Ishikawa (cell line): ENCODE data around the gene MTA2.
A peak's percentile ranks its signal among the peaks of the same experiment; 100 is the strongest.

Experiments used
- CREB1 ChIP-seq: IDR thresholded peaks from 2 replicates; pipeline ENCODE4 v1.6.1; 2012; ENCODE audit warnings: low read depth
- EP300 ChIP-seq: IDR thresholded peaks from 2 replicates; pipeline ENCODE4 v1.6.1; 2012; ENCODE audit warnings: borderline replicate concordance
- FOXM1 ChIP-seq: IDR thresholded peaks from 2 replicates; pipeline ENCODE4 v1.6.1; 2012; ENCODE audit warnings: low read depth, borderline replicate concordance
- NFIC ChIP-seq: IDR thresholded peaks from 2 replicates; pipeline ENCODE4 v1.6.1; 2012
- RAD21 ChIP-seq: IDR thresholded peaks from 2 replicates; pipeline ENCODE4 v1.6.1; 2012; ENCODE audit warnings: low read depth
- TAF1 ChIP-seq: IDR thresholded peaks from 2 replicates; pipeline ENCODE4 v1.6.1; 2012; ENCODE audit warnings: low read depth, mild to moderate bottlenecking
- TEAD4 ChIP-seq: IDR thresholded peaks from 2 replicates; pipeline ENCODE4 v1.6.1; 2012
- YY1 ChIP-seq: IDR thresholded peaks from 2 replicates; pipeline ENCODE4 v1.6.1; 2012; ENCODE audit warnings: low read depth
- ZBTB7A ChIP-seq: IDR thresholded peaks from 2 replicates; pipeline ENCODE4 v1.6.1; 2012; ENCODE audit warnings: low read depth
- TF ChIP-seq, protein P1 (sequence below): IDR thresholded peaks from 2 replicates; pipeline ENCODE4 v1.6.1; 2012; ENCODE audit warnings: low read depth, mild to moderate bottlenecking
- TF ChIP-seq, protein P2 (sequence below): IDR thresholded peaks from 2 replicates; pipeline ENCODE4 v1.6.1; 2012

DNA sequence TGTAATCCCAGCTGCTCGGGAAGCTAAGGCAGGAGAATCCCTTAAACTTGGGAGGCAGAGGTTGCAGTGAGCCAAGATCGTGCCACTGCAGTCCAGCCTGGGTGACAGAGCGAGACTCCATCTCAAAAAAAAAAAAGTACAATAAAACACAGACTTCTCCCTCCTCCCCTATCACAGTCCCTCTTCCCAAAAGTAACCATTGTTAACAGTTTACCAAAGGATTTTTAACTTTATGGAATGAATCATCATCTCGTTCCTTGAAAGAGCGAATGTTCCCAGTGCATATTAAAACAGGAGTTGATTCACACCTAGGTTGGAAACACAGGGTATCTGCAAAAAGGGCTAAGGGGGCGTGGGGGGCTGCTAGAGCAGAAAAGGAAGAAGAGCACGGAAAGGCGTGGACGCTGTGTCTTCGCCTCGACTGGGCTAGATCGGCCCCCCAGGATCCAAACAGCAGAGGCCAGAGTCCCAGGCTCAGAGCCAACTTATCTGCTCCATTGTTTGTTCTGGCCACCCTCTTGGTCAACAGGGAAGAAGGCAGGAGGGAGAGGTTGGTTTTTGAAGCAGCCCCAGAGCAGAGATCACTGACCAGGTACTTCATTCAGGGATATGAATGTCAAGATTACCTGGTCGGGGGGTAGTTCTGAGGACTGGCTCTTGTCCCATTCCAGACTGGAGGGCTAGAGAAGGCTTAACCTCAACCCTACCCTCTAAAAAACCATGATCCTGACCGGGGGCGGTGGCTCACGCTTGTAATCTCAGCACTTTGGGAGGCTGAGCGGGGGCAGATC is 52.9 kb downstream of the MTA2 start:
- TF ChIP-seq TEAD4 (no peak), RAD21 (no peak), NFIC (peak; percentile 36; the same call in 1 of the 2 replicates), CREB1 (no peak), TAF1 (no peak), FOXM1 (no peak), EP300 (no peak), ZBTB7A (no peak), YY1 (no peak)
- TF ChIP-seq, protein P1, sequence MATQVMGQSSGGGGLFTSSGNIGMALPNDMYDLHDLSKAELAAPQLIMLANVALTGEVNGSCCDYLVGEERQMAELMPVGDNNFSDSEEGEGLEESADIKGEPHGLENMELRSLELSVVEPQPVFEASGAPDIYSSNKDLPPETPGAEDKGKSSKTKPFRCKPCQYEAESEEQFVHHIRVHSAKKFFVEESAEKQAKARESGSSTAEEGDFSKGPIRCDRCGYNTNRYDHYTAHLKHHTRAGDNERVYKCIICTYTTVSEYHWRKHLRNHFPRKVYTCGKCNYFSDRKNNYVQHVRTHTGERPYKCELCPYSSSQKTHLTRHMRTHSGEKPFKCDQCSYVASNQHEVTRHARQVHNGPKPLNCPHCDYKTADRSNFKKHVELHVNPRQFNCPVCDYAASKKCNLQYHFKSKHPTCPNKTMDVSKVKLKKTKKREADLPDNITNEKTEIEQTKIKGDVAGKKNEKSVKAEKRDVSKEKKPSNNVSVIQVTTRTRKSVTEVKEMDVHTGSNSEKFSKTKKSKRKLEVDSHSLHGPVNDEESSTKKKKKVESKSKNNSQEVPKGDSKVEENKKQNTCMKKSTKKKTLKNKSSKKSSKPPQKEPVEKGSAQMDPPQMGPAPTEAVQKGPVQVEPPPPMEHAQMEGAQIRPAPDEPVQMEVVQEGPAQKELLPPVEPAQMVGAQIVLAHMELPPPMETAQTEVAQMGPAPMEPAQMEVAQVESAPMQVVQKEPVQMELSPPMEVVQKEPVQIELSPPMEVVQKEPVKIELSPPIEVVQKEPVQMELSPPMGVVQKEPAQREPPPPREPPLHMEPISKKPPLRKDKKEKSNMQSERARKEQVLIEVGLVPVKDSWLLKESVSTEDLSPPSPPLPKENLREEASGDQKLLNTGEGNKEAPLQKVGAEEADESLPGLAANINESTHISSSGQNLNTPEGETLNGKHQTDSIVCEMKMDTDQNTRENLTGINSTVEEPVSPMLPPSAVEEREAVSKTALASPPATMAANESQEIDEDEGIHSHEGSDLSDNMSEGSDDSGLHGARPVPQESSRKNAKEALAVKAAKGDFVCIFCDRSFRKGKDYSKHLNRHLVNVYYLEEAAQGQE, result no peak
- TF ChIP-seq, protein P2, sequence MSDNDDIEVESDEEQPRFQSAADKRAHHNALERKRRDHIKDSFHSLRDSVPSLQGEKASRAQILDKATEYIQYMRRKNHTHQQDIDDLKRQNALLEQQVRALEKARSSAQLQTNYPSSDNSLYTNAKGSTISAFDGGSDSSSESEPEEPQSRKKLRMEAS, result no peak
